ENCODE data around the gene RPL27A.

RPL27A gene

DNA sequence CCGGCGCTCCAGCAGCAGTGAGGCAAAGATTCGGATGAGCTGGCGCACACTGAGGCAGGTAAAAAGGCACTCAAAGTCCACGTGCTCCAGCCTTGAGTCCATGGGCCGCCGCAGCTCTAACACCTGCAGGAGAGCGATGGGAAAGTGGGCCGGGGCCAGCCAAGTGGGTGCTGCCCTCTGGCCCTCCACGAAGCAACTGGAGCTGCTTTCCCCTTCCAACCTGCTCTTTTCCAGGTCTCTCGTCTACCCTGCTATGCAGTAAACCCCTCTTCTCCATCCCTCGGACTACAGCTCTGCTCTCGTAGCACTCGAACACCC is 20.0 kb downstream of the RPL27A start:
- no peak for DNase-seq

GRCh38 chr11:8704136-8704535 is 21.5 kb downstream of the RPL27A start:
- DNase-seq: no peak

DNA sequence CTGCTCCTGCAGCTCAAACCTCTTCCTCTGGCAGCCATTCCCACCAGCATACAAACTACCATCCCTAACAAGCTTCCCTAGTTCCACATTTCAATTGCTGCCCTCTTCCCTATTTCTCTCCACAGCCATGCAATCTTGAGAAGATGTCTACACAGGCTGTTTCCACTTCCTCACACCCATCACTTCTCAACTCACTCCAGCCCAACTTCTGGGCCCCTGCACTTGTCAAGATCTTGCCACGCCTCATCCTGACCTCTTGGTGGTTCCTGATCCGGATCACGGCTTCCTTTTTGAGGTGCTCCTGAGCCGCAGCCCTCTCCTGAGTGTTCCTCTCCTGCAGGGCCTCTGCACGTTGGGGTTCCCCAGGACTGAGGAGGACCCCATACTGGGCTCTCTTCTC is 22.6 kb downstream of the RPL27A start:
- DNase-seq: no peak

DNA sequence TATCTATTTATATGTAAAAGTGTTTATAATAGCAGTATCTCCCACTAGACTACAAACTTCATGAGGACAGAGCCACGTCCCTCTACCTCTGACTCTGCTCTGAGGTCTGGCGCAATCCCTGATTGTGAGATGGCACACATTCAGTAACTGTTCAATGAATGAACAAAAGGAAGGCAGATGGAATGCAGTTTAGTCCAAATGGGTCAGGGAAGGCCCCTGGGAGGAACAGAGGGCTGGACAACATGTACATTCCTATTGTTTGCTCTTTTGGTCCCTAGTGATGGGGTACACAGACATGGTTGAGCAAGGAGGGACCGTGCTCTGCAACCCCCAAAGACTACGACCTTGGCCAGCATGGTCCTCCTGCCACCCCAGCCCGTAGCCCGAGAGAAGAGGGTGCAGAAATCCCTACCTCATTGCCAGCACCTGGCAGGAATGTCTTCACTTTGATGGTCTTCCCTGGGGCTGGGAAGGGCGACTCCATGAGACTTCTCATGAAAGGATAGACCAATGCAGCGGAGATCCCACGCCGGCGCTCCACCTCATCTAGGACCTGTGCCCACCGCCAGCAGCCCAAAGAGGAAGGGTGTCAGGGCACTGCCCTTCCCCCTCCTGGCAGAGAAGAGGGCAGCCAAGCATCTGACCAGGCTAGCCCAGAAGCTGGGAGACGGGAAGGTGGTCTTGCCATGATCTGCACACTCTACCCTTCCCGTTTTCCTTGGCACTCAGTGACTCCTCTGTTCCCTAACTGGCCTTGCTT is 24.3 kb downstream of the RPL27A start:
- DNase-seq: no peak

DNA sequence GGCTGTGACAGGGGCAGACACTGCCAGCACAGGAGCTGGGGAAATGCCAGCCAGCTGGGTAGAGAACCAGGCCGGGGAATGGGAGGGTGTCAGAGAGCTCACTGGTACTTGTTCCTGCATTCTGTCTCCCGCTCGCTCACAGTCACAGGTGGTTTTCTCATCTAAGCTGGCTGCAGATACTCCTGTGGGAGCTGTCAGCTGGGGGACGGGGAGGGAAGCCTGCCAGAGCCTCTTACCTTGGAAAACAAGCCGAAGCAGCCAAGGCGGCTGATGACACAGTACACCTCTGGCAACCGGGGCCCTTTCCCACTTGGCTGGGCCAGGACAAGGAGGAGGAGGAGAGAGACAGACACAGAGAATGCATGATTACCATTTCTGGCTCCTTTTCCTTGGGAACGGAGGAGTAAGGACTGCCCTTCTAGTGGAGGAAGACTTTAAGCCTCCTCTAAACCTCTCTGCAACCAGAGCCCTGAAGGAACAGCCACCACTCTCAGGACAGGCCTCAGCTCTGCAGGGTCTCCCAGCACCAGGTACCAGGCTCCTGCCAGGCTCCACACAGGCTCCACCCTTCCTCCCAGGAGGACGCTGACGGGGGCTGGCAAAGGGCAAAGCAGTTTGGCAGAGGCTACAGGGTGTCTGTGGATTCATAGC is 25.1 kb downstream of the RPL27A start:
- peak; percentile 78 for DNase-seq

- DNase-seq: no peak
Measured at GRCh38 chr11:8709002-8709672, 26.5 kb downstream of the RPL27A start.

GRCh38 chr11:8709777-8710176 is 27.2 kb downstream of the RPL27A start:
- DNase-seq: no peak

DNA sequence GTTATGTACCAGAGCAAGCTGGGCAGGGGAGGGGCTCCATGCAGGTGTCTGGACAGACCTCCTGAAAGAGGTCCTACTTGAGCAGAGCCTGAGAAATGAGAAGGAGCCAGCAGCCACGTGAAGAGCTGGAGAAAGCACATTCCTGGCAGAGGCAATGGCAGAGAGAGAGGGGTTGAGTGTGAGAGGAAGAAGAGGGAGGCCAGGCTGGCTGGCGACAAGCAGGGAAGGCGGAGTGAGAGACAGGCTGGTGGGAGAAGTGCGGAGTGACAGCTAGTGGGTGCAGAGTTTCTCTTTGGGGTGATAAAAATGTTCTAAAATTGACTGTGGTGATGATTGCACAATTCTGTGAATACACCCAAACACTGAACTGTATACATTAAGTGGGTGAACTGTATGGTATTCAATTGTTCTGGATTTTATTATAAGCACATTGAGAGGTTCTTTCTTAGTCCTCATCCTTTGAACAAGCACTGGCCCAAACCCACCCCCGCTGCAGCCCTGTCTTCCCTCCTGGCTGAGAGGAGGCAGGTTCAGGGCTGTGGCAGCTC is 29.4 kb downstream of the RPL27A start:
- DNase-seq: no peak

- no peak for DNase-seq
Measured at GRCh38 chr11:8712506-8712905, 29.9 kb downstream of the RPL27A start.

DNA sequence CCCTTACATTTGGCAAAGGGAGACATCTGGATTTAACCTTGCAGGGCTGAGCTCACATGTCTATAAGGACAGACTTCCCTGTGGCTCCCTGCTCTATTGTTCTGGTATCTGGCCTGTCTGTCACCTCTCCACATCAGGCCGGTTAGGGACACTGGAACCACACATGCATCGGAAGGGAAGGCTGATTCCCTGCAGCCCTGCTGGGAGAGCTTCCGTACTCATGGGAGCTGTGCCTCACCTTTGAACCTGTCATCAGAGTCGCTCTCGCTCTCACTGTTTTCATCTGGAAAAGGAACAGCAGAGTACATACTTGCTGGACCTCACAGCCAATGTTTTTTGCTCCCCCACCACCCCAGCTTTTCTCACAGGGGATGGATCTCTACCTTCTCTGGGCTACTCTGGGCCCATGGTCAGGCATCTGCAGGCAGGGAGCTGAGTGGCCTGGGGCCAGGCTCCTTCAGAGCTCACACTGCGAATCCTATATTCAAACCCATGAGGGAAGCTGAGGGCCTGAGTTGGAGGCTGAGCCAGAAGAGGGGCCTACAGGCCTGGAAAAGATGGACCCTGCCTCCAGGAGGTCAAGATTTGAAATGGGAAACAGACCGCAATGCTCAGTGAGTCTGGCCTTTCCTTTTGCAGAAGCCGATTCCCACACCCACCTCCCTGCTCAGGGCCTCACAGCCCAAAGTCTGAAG is 31.3 kb downstream of the RPL27A start:
- DNase-seq: no peak

GRCh38 chr11:8714622-8715225 is 32.1 kb downstream of the RPL27A start:
- DNase-seq: no peak

- no peak for DNase-seq
Measured at GRCh38 chr11:8715501-8715900, 32.9 kb downstream of the RPL27A start.

- no peak for DNase-seq
Measured at GRCh38 chr11:8717544-8717875, 34.9 kb downstream of the RPL27A start.

DNA sequence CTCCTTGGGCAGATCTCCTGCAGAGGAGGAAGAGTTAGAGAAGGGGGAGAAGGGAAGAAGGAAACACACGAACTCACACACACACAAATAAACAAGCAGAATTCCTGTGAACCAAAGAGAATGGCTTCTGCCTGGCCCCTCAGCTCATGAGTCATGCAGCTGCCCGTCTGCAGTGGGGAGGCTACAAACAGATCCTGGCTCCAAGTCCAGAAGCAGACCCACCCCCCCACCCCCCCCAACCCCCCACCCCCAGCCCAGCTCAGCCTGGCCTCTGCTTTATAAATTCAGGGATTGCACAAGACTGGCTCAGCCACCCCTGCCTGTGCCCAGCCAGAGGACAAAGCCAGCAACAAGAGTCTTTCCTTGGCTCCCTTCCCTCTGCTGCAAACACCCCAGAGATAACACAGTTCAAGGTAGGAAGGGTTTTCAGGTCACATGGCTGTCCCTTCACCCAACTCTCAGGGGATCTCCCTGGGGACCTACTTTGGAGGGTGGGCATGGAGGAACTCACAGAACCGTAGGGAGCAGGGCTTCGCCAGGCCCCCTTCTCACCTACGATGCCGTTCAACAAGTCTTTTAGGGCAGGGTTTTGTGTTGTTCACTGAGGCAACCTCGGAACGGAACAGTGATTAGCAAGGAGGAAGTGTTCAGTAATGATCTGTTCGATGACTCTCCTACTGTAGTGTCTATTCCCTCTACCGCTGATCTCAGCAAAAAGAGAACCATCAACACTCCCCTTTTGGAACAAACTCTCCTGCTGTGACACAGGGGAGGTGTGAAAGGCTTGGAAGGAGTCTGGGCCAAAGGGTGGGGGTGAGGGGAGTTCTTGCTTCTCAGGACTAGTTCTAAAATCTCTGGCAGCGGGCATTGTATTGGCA is 35.5 kb downstream of the RPL27A start:
- DNase-seq: no peak

- no peak for DNase-seq
Measured at GRCh38 chr11:8719211-8719649, 36.6 kb downstream of the RPL27A start.

DNA sequence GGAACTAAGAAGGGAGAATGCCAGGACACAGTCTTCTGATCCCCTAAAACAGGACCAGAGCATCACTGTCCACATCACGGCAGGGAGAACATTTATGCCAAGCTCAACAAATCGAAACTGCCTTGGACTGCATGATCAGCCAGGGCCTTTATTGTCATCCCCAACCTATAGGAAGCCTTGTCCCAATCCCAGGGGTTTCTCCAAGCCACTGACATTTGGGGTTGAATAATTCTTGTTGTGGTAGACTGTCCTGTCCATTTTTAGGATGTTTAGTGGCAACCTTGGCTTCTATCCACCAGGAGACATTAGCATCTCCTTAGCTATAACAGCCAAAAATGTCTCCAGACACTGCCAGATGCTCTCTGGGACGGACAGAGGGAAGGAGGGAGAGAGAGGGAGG is 37.1 kb downstream of the RPL27A start:
- DNase-seq: no peak

DNA sequence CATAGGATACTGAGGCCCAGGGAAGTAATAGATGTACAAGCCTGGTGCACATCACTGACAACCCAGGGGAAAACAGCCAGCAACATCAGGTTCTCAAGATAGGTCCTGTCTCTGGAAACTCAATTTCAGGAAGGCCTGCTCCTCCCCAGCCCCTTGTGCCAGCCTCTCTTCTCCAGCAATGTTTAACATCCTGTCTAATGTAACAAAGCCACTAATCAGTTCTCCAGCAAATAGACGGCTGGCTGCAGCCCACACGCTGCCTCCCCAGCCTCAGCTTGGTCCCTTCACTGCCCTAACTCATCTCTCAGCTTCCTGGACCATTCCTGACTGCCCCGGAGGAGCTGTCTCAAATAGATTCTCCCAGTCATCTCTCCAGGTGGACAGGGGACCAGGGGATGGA is 37.8 kb downstream of the RPL27A start:
- DNase-seq: no peak

DNA sequence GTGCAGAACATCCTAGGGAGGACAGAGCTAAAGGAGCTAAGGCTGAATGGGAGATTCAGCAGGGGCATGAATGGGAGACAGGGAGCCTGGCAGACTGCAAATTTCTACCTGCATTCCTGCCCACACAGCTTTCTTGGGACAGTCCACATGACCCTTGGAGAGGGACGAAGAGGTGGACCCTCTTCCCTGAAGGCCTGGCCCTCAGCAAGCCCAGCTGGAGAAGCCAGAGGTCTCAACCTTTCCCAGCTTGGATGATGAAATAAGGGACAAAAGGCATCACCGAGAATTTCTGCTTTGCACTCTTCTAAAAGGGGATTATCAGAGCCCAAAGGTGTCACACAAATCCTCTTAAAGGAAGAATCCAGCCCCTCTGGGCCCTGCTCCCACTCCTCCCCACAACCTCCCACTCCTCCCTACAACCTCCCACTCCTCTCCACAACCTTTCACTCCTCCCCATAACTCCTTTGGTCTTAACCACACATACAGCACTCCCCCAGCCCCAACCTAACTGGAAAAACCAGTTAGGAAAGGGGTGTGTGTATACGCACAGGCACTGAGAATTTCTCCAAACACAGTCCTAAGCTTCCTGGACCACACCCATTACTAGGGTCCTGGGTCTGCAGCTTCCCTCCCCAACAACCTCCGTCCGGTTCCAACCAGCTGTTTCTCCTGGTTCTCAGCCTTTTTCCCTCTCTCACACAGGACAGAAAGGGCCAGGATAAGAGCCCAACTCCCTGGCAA is 38.4 kb downstream of the RPL27A start:
- DNase-seq: no peak

GRCh38 chr11:8721609-8722500 is 39.3 kb downstream of the RPL27A start:
- no peak for DNase-seq

DNA sequence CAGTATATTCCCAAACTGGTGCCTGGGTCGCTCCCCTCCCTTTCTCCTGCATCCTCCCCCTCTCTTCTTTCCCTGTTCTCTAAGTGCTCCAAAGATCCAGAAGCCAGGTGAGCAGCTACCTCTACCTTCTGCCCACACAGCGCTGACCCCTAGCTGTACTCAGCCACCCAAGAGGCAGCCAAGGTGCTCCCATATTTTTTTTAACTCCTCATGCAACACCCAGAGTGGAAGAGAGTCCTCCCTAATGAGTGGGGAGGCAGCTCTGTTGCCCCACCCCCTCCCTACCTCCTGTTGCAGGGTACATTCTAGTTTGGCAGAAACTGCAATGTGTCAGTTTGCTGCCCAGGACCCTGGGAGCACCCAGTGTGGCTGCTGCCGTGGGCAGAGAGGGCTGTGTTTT is 40.2 kb downstream of the RPL27A start:
- DNase-seq: no peak

Data from NCI-H2171 (cell line).